HG02970 (cell line): ENCODE data around the gene LHX5.
A peak's percentile ranks its signal among the peaks of the same experiment; 100 is the strongest.

Experiments used
- ATAC-seq: cut with Tn5 transposase; IDR thresholded peaks from one replicate; pipeline ENCODE4 v1.9.1; 2021; ENCODE audit warnings: mild to moderate bottlenecking, moderate library complexity, moderate number of reproducible peaks; ENCODE audit not compliant: unreplicated experiment, low FRiP score

Gene LHX5

DNA sequence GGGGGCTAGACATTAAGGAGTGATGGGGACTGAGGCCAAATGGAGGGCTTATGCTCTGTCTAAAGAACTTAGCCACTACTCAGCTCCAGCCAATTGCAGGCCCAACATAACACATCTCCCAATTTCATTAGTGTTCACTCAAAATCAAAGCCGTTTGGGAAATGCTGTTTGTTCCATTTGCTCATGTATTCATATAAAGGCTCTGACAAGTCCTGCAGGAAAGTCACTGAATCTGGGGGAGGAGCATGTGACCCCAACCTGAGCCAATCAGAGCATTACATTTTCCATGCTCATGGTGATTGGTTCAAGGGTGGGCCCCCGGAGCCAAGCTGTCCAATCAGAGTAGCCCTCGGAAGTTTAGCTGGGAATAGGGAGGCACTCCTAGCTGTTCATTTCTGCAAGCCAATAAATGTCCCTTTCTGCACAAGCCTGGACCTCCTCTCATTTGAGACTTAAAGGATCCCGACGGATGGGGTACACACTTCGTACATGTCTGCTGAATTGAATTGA is 28.6 kb downstream of the LHX5 start:
- no peak for ATAC-seq

DNA sequence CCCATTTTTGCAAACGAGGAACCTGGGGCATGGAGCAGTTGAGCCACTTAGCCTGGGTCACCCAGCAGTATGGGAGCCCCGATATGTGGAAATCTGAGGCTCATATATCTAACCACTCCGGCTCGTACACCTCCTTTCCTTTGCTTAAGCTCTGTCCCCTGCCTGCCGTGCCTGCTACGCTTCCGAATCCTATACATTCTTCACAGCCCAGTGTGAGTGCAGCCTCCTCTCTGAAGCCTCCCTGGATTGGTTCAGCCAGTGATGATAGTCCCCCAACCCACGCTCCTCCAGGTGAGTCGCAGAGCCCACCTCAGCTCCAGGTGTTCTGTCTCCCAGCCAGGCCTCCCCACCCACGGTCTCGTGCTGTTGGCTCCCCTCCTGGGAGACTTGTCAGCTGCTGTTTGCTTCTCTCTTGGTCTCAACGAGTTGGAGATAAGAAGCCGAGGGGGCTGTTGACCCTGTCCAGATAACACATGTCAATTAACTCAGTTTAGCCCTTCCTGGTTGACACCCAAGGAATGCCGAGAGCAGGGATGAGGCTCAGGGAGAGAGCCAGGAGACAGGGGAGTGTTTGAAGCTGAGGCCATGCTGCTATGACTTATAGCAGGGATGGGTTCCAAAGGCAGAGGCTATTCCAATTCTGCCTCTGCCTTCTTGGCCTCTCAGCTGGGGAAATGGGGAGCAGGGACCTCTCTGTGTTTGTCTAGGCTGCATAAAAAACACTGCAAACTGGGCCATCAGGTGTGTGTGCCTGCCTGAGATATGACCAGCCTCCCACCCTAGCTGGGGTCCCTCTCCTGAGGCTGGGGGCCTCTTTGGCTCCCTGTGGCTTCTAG is 30.5 kb downstream of the LHX5 start:
- ATAC-seq = no peak

DNA sequence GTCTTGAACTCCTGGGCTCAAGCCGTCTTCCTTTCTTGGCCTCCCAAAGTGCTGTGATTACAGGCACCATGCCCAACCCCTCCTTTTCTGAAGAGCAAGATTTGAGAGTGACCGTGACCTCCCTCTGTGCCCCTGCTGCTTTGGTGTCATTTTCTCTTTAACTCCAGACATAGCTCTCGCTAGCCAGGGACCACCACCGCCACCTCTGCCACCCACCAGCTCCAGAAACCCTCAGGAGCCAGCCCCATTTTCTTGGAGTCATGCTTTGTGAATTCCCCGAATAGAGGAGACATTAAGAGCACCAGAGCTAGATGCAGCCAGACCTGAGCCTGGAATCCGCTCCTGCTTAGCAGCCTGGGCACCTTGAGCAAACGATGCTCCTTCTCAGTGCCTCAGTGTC is 31.3 kb downstream of the LHX5 start:
- no peak for ATAC-seq

DNA sequence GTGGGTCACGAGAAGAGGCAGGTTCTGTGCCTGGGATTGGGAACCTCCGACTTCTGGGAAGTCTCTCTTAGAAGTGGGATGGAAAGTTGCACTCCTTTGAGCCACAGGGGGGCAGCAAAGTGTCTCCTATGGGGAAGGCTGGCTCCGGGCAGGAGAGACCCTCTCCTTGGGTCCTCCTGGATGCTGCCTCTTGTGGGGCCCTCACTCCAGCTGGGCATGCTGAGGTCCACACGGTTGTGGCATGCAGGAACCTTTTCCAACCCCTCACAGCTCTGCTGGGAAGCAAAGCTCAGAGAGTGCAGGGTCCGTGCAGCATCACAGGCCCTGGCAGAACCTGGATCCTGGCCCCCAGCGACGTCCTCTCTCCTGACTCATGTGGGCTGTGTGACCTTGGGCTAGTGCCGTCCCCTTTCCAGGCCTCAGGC is 32.1 kb downstream of the LHX5 start:
- ATAC-seq = no peak

DNA sequence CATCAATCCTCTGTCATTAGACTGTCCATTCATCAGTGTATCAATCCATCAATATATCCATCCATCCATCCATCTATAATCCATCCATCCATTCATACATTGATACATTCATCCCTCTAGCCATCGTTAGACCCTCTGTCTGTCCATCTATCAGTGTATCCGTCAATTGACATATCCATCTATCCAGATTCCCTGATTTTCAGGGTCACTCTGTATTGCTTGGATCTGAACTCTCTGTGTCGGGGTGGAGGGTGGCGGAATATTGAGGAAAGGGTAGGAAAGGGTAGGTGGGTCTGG is 32.4 kb downstream of the LHX5 start:
- ATAC-seq = no peak

DNA sequence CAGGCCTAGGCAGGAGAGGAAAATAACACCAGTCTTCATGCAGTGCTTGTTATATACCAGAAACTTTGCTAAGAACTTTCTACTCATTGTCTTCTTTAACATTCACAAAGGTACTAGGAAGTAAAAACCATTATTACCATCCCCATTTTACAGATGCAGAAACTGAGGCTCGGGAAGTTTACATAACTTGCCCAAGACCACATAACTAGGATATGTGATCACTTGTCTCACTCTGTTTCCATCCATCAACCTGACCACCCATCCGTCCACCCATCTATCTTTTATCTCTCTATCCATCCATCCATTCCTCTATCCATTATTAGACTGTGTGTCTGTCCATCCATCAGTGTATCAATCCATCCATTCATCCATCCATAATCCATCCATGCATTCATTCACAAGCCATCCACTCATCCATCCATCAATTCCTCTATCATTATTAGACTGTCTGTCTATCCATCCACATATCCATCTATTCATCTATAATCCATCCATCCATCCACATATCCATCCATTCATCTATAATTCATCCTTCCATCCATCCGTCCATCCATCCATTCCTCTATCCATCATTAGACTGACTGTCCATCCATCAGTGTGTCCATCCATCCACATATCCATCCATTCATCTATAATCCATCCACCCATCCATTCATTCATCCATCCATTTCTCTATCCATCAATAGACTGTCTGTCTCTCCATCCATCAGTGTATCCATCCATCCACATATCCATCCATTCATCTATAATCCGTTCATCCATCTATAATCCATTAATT is 33.0 kb downstream of the LHX5 start:
- no peak for ATAC-seq

DNA sequence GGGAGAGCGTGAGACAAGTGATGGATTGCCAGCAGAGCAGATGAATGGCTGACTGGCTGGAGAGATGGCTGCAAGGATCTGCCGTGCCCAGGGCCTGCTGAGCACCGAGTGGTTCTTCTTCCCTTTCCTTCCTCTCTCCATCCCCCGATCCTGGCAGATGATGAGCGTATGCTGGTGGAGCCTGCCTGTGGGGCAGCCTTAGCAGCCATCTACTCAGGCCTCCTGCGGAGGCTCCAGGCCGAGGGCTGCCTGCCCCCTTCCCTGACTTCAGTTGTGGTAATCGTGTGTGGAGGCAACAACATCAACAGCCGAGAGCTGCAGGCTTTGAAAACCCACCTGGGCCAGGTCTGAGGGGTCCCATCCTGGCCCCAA is 34.0 kb downstream of the LHX5 start:
- ATAC-seq = no peak

DNA sequence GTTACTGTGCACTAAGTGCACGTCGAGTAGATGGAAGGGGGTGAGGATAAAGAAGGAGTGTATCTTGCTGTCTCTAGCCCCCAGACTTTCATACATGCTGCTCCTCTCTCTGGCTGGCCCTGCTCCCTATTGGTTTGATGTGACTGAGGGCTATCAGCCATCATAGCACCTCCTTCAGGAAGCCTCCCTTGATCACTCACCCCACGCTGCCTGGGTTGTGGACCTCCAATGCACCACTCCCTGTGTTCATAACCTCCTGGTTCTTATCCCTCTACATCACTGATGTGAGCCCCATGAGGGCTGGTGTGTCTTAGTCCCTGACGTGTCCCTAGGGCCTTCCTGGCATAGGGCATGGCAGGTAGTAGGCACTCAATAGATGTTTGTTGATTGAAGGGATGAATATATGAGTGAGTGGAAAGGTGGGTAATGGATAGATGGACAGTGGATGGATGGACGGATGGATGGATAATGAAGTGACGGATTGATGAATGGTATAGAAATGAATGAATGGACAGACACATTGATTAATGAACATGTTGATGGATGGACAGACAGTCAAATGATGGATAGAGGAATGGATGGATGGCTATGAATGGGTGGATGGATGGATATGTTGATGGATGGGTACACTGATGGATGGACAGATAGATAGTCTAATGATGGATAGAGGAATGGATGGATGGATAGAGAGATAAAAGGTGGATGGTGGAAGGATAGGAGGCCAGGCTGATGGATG is 34.5 kb downstream of the LHX5 start:
- ATAC-seq = no peak

DNA sequence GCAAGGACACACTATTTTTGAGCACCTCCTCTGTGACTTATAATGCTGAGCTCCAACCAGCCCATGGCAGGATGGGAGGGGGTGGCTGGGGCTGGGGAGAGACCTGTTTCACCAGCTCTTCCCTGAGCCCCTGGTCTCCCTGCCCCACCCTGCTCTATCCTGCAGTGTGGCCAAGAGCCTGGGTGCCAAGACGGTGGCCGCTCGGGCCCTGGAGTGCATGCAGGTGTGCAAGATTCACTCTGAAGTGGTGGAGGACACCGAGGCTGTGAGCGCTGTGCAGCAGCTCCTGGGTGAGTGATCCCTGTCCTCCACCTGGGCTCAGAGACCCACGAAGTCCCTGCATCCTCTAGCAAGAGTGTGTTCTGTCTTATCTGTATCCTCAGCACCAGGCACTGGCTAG is 35.1 kb downstream of the LHX5 start:
- no peak for ATAC-seq

DNA sequence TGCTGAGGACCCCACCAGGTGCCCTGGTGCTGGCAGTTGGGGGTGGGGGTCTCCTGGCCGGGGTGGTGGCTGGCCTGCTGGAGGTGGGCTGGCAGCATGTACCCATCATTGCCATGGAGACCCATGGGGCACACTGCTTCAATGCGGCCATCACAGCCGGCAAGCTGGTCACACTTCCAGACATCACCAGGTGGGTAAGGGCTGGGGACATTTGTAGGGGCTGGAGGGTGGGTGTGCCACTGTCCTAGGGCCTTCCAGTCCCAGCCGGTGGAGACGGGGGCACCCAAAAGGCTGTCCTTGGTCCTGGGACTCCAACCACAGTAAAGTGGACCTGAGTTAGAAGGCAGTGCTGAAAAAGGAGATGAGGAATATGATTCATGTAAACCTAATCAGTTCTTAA is 36.3 kb downstream of the LHX5 start:
- no peak for ATAC-seq

DNA sequence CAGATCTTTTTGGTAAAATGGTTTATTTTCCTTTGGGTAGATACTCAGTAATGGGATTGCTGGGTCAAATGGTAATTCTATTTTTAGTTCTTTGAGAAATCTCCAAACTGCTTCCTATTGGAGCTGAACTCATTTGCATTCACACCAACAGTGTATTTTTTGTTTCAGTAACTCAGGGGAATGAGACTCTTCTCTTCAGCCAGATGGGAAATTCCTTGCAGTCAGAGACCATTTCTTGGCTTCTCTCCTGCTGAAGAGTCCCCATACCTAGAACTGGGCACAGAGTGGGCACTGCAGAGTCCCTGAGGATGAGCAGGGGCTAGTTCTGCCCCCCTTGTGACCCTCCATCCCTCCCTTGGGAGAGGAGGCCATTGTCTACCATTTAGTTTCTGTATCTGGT is 38.7 kb downstream of the LHX5 start:
- no peak for ATAC-seq

DNA sequence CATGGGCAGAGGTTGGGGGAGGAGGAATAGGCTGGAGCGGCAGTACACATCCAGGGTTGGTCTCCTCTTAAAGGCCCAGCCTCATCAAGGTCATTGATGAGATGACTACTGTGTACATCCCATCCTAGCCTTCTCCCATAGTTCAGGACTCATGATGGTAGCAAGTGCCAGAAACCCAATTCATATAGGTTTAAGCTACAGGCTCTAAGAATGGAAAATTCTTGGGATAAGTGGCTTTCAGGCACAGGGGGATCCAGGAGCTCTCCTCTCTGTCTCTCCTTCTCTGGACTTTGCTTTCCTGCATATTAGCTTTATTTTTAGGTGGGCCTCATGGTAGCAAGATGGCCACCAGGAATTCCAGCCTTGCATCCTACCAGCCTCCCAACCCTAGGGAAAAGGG is 43.2 kb downstream of the LHX5 start:
- ATAC-seq = no peak

DNA sequence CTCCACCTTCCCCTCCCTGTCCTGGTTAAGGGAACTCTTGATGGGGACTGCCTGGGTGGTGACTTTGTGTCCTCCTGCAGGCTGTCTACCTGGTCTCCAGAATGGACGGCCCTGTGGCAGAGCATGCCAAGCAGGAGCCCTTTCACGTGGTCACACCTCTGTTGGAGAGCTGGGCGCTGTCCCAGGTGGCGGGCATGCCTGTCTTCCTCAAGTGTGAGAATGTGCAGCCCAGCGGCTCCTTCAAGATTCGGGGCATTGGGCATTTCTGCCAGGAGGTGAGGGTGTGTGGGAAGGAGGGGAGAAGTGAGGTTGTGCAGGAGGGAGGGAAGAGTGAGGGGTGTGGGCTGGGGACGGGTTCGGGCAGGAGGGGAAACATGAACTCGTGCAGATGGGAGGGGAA is 43.8 kb downstream of the LHX5 start:
- no peak for ATAC-seq

DNA sequence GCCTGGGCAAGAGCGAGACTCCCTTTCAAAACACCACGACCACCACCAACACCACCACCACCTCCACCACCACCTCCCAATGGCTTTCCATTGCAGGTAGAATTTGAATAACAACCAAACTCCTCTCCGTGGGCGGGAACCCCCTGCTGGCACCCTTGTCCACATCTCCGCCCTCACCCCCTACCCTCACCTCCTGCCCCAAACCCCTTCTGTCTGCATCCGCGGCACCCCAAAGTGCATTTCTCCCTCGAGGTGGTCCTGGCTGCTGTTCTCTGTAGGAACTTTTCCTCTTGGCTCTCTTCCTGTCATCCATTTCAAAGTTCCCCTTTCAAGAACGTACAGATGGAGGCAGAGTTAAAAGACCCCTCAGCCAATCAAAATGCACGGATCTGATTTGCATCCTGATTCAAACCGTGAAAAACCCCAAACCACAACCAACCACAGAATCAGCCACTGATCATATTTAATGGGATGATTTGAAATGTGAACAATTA is 45.7 kb downstream of the LHX5 start:
- ATAC-seq = no peak

DNA sequence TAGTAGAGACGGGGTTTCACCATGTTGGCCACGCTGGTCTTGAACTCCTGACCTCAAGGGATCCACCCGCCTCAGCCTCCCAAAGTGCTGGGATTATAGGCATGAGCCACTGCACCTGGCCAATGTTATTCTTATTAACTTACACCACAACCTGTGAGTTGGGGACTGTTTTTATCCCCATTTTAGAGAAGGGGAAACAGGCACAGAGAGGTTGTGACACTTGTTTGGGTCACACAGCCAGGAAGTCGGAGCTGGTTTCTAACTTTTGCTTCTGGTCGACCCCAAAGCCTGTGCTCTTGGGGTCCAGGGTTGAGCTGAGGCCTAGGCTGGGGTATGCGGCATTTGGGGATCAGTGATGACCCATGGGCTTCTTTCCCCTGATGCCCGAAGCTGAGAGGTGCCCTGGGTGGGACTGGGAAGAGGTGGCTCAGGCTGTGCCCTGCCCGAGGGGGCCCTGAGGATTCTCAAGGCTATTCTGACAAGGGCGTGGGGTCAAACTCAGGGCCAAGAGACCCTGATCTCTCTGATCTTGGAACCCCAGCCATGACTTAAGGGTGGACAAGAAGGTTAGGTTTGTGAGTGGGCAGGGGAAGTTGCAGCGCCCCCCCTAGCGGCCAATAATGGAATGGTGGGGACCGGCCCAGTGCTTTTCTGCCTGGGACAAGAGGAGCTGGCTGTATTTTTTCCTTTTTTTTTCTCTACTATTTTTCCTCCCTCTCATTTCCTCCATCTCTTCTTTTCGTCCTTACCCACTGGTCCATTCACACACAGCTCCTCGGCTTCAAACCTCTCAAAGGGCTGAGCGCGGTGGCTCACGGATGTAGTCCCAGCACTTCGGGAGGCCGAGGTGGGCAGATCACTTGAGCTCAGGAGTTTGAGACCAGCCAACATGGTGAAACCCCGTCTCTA is 46.5 kb downstream of the LHX5 start:
- no peak for ATAC-seq

DNA sequence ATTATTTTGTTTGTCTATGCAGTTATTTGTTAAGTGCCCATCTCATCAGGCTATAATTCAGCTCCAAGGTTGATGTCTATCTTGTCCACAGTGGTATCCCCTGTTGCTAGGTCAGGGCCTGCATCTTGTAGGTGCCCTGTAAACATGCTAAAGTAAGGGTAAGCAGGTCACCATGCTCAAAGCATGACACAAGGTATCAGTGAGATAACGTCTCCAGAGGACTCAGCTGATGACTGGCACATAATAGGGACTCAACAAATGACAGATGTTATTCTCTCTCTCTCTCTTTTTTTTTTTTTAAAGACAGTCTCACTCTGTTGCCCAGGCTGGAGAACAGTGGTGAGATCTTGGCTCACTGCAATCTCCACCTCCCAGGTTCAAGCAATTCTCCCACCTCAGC is 47.2 kb downstream of the LHX5 start:
- ATAC-seq = no peak

DNA sequence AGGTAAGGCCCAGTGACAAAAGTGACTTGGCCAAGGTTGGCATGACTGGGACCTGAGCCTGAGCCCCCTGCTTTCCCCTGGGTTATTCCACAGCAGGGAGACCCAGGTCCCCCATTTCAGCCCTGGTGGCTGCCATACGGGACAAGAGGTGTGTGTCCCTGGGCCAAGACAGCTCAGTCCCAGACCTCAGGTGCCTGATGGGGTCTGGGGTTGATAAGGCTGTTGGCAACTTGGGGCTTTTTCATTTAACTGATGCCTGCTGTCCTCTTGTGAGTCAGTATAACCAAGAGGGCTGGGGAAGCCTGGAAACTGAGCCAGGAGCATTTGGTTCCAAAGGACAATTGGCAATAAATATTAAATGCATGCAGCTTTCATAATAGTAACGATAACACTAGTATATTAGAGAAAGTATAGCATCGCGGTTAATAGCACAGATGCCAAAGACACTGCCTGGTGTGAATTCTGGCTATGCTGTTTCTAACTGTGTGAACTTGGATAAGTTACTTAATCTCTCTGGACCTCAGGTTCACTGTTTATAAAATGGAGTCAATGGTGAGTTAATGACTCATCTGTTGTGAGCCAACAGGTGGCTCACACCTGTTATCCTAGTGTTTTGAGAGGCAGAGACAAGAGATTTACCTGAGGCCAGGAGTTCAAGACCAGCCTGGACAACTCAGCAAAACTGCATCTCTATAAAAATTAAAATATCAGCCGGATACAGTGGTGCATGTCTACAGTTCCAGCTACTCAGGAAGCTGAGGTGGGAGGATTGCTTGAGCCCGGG is 48.6 kb downstream of the LHX5 start:
- ATAC-seq = no peak

DNA sequence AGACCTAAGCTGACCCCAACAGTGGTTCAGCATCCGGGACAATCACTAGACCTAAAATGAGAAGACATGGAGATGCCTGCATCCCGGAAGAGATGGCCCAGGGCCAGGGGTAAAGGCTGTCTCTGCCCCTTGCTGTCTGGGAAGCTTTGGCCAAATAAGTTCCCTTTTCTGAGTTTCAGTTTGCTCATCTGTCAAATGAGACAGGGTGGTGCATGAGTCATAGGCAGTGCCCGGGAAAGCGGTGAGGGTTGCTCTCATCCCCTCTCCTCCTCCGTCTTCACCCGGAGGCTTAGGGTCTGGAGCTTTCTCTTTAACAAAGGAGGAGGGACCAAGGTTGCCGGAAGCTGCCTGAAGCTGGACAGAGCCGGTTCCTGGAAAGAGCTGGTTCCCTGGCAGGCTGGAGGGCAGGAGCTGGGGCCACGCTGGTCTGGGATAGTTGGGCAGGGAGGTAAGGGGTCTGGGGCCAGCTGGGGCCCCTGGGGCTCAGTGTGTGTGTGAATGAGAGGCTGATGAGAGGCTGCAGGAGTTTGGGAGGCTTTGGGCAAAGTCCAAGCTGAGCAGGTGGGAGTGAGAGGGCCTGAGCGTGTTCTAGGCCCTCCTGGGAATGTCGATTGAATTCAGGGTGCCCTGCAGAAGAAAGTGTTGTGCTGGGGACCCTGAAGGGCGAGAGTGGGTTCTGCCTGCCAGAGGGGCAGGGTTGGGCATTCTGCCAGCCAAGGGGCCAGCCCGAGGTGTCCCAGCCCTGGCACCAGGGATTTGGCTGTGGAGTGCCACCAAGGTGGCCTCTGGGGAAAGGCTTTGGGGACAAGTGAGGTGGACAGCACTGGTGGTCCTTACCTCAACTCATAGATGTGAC is 49.4 kb downstream of the LHX5 start, which contains the start of gene SDSL:
Gene SDSL, plus strand, starts transcription at position 351 of the 856 bp plus-strand sequence. CDS start 5,603 bp downstream, outside the sequence.
- peak; percentile 67 for ATAC-seq
